ENCODE results near the gene ABHD8. TPM values are rescaled to one million over a fixed set of nuclear protein-coding genes. Genes with fewer than 3 reads are reported as not detected.

ABHD8 gene
- total RNA-seq, 1 experiment from 2014 or later: 5.2 TPM

- Histone ChIP-seq H3K27ac (ENCODE audit: low read depth, low read length) (no peak overlapping the region), H3K4me2 (ENCODE audit: low read length) (no peak overlapping the region), H2AFZ (ENCODE audit: low read depth, low read length, poor library complexity, severe bottlenecking) (no peak overlapping the region), H3K9me2 (ENCODE audit: insufficient read depth) (no peaks in the 10 kb centered on the region), H3K9ac (ENCODE audit: low read length) (no peak overlapping the region), H3K9me3 (ENCODE audit: control insufficient read depth in 1 of 2, insufficient read depth in 1 of 2, low read depth in 1 of 2, low read length in 2 of 2) (no peaks in the 10 kb centered on the region), H3K27me3 (ENCODE audit: insufficient read depth, low read length) (no peaks in the 10 kb centered on the region), H4K20me1 (ENCODE audit: insufficient read depth) (no peaks in the 10 kb centered on the region), H3K79me2 (ENCODE audit: insufficient read depth, low read length) (no peaks in the 10 kb centered on the region), H3K4me1 (ENCODE audit: control insufficient read depth in 1 of 2, insufficient read depth in 2 of 2, low read length in 2 of 2) (peaks cover 17 to 28% of the 10 kb centered on the region in 2 experiments; a peak in 3 of 4 replicates), H3K36me3 (ENCODE audit: control insufficient read depth in 1 of 2, insufficient read depth in 2 of 2, low read length in 2 of 2) (no peaks in the 10 kb centered on the region), H3K4me3 (replicated peaks in 1 of 2; ENCODE audit: low read depth in 1 of 2, low read length in 2 of 2) (no peak overlapping the region)
- CTCF ChIA-PET: interaction anchor here (0.7 to 1.8 kb wide), 3 partner anchors 11 to 39 kb away, joined by 3 to 5 read pairs (median 3); no protein-coding TSS in a partner anchor
- DNase-seq (ENCODE audit: low read depth, low spot score): no peak
- POLR2A ChIA-PET: interaction anchor here (1.1 to 2.8 kb wide), 2 partner anchors 13 to 15 kb away, joined by 3 to 12 read pairs; partner anchors contain the start of gene ANO8
- ATAC-seq: no peak
- RAD21 ChIA-PET (ENCODE audit: low non-redundant PET in 1 of 2, low total read pairs in 2 of 2, uncharacterized antibody in 2 of 2, unreplicated experiment in 2 of 2): interaction anchor here in 1 of 2 experiments (0.5 to 0.6 kb wide), 2 partner anchors 39 to 44 kb away, joined by 3 to 6 read pairs; no protein-coding TSS in a partner anchor
- no peak for TF ChIP-seq SIN3A (IDR thresholded peaks at IDR 0.05; ENCODE audit: low read depth)
- TF ChIP-seq, protein P1, sequence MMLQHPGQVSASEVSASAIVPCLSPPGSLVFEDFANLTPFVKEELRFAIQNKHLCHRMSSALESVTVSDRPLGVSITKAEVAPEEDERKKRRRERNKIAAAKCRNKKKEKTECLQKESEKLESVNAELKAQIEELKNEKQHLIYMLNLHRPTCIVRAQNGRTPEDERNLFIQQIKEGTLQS (IDR thresholded peaks at IDR 0.05): no peak
- no peak for TF ChIP-seq TCF7L2 (IDR thresholded peaks at IDR 0.05; ENCODE audit: borderline replicate concordance, extremely low read depth, insufficient read depth, insufficient read length)
- TF ChIP-seq JUND (IDR thresholded peaks at IDR 0.05): no peak
- no peak for TF ChIP-seq CTCF (IDR thresholded peaks at IDR 0.05 in 2 of 3, conservative IDR thresholded peaks at IDR 0.05 in 1 of 3; ENCODE audit: borderline replicate concordance in 1 of 3, insufficient read depth in 1 of 3, low read depth in 2 of 3, low read length in 2 of 3)
- no peak for TF ChIP-seq POLR2A (IDR thresholded peaks at IDR 0.05; ENCODE audit: borderline replicate concordance, extremely low read depth, insufficient read depth, insufficient read length)
- TF ChIP-seq POLR2AphosphoS5 (IDR thresholded peaks at IDR 0.05; ENCODE audit: low read depth, low read length): no peak
- TF ChIP-seq, protein P2, sequence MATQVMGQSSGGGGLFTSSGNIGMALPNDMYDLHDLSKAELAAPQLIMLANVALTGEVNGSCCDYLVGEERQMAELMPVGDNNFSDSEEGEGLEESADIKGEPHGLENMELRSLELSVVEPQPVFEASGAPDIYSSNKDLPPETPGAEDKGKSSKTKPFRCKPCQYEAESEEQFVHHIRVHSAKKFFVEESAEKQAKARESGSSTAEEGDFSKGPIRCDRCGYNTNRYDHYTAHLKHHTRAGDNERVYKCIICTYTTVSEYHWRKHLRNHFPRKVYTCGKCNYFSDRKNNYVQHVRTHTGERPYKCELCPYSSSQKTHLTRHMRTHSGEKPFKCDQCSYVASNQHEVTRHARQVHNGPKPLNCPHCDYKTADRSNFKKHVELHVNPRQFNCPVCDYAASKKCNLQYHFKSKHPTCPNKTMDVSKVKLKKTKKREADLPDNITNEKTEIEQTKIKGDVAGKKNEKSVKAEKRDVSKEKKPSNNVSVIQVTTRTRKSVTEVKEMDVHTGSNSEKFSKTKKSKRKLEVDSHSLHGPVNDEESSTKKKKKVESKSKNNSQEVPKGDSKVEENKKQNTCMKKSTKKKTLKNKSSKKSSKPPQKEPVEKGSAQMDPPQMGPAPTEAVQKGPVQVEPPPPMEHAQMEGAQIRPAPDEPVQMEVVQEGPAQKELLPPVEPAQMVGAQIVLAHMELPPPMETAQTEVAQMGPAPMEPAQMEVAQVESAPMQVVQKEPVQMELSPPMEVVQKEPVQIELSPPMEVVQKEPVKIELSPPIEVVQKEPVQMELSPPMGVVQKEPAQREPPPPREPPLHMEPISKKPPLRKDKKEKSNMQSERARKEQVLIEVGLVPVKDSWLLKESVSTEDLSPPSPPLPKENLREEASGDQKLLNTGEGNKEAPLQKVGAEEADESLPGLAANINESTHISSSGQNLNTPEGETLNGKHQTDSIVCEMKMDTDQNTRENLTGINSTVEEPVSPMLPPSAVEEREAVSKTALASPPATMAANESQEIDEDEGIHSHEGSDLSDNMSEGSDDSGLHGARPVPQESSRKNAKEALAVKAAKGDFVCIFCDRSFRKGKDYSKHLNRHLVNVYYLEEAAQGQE (IDR thresholded peaks at IDR 0.05; ENCODE audit: low read depth): no peak
- no peak for TF ChIP-seq EGR1 (IDR thresholded peaks at IDR 0.05; ENCODE audit: low read depth)
- no peak for TF ChIP-seq SP1 (IDR thresholded peaks at IDR 0.05; ENCODE audit: low read depth)
- no peak for TF ChIP-seq ZNF274 (IDR thresholded peaks at IDR 0.05; ENCODE audit: low read depth, low read length)
- TF ChIP-seq SRF (IDR thresholded peaks at IDR 0.05; ENCODE audit: low read depth): no peak
- no peak for TF ChIP-seq FOSL1 (IDR thresholded peaks at IDR 0.05; ENCODE audit: low read depth)
- intact Hi-C loops (cut with micrococcal nuclease): loop anchor here (2.0 kb wide), 1 partner anchor 119 kb away; no protein-coding TSS in a partner anchor
- BruUV-seq (replicated peaks): no TSS peak
Measured at GRCh38 chr19:17347361-17347760, 44.1 kb upstream of the ABHD8 start.

All from HCT116 (cell line).